HG03469 (cell line): ENCODE measurements around the gene WDR26.

Experiments
- ATAC-seq: cut with Tn5 transposase; IDR thresholded peaks from one replicate; pipeline ENCODE4 v1.9.1; 2021; ENCODE audit warnings: mild to moderate bottlenecking, moderate library complexity, moderate number of reproducible peaks; ENCODE audit not compliant: unreplicated experiment

The WDR26 gene

DNA sequence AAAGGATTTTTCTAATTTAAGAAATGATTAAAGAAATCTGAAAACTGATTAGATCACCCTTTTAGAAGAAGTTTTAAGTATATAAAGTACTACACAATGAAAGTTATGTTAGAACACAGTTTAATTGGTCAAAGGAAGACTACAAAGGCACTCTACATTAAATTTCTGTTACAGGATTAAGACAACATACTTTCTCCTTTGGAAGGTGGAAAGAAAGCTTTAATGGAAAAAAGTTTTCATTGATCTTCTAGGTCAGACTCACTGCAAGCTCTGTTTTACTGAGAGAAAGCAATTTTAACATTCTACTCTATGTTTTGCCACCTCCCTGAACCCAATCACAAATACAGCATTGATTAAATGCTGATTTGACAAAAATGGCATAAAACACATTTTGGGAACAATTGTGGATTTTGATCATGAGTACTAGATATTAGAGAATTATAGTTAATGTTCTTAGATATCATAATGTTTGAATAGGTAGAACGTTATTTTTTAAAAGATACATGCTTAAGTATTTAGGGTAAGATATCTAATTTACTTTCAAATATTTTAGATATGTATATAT, 32.0 kb downstream of the WDR26 start:
- no peak for ATAC-seq

DNA sequence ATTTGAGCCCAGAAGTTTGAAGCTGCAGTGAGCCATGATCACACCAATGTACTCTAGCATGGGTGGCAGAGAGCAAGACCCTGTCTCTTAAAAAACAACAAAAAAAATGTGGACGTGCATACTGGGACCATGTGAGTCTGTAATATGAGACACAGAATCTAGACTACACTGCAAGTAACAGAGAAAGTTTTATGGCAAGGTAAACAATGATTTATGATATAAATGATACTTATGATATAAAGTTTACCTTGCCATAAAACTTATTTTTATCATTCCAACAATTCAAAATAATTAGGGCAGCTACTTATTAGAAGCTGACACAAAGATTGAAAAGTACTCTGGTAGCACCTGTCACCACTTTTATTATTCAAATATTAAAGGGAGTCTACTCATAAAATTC, 34.7 kb downstream of the WDR26 start:
- no peak for ATAC-seq

DNA sequence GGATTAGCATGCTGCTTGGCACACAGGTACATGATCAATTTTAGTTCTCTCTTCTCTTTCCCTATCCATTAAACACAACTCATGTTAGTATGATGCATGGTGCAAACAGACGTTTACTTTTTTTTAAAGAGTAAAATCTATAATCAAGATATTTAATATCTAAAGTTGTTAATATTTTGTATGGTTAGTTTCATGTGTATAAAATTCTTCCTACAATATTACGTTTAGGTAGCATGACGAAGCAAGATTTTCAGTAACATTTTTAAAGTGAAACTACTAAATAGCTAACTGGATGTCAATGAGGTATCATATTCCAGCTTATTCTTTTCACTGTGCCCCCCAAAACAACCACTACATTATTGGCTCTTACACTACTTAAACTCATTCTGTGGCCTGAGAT, 41.3 kb downstream of the WDR26 start:
- ATAC-seq: no peak

GRCh38 chr1:224392411-224393249, 42.0 kb downstream of the WDR26 start:
- no peak for ATAC-seq

DNA sequence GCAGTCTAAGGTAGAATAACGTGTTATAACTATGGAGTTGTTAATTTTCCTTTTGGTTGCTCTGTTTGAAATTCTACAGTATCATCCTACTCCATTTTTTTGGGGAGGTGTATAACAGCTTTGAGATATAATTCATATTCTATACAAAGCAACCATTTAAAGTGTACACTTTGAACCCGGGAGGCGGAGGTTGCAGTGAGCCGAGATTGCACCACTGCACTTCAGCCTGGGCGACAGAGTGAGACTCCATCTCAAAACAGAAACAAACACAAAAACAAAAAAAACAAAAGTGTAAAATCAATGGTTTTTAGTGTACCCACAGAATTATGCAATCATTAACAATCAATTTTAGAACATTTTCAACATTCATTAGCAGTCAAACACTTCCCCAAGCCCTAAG, 44.1 kb downstream of the WDR26 start:
- ATAC-seq: no peak

DNA sequence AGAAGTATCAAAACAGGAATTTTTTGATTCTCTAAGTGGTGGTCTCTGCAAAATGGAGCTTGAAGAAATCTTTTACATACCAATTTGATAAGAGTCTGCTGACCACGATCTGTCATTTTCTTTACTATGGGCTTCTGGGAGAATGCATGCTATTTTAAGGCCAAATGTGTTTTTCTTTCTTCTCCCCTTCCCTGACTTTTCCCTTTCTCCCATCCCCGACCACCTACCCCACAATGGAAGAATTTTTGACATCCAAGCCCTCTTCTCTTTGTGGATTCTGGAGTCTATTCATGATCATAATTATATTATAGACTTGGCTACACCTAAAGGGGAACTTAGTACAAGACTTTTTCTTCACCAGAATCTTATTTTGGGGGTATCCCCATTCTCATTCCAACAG, 46.7 kb downstream of the WDR26 start:
- no peak for ATAC-seq

DNA sequence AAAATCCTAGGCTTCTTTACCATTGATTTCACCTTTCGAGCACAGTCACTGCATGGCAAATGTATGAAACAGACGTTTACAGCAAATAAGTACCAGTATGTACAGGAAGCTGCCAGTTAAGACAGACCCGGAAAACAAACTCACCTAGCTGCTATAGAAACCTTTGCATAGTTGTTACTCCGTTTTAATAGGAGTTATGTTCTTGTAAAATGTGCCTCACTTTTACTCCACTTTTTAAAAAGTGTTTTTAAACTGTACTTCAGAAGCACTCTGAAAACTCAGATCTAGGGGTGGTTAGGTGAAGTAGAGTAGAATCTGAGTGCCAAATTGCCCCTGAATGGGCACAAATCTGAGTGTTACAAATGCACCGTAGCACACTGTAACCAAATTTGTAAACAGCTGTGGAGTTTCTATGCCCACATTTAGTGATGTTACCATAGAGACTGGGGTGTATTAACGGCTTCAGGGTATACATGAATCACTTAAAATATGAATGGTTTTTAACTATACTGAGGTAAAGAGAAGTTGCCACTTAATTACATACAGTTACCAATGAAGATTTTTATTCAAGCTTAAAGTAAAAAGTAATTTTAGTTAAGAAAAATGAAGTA, 47.2 kb downstream of the WDR26 start:
- no peak for ATAC-seq

DNA sequence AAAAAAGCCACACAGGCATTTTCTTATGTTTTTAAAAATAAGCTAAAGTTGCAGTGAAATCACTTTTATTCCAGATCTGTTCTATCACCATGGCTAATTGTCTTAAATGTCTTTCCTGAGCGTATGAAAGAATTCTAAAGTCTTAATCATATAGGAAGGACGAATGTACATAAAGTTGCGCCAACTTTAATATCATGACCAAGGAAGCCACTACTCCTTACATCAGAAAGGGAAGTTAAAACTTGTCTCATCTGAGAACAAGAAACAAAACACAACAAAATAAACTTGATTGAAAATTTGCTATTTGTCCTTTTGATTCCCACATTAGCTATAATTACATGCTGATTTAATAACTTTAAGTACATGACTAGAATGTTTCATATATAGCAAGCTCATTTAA, 51.4 kb downstream of the WDR26 start:
- no peak for ATAC-seq

DNA sequence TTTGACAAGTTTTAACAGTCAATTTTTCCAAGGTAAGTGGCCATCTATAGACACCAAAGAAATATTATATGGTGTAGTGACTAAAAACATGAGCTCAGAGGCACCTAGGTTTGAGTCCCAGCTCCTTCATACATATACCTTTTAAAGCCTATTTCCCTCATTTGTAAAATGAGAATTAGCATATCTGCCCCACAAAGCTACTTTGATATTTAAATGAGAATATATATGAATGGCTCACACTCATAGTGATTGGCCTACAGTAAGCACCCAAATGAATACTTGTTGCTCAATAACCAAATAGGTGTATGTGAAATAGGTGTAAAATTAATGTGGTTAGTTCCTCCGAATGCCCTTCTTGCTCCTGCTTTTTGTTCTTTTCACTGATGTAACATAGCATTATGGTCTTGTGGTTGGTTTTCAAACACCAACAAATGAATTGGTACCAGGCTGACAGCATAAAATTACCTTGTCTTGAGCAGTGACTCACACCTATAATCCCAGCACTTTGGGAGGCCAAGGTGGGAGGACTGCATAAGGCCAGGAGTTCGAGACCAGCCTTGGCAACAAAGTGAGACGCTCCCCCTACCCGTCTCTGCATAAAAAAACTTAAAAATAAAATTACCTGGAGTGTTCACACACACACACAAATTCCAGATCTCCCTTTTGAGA, 52.6 kb downstream of the WDR26 start:
- ATAC-seq: no peak

- ATAC-seq: peak; percentile 62
Observed at GRCh38 chr1:224380003-224380402, 54.6 kb downstream of the WDR26 start.

GRCh38 chr1:224378855-224379631, 55.6 kb downstream of the WDR26 start:
- no peak for ATAC-seq

- ATAC-seq: peak; percentile 40
Observed at GRCh38 chr1:224377676-224378006, 57.0 kb downstream of the WDR26 start.

GRCh38 chr1:224375059-224375458, 59.5 kb downstream of the WDR26 start:
- no peak for ATAC-seq

DNA sequence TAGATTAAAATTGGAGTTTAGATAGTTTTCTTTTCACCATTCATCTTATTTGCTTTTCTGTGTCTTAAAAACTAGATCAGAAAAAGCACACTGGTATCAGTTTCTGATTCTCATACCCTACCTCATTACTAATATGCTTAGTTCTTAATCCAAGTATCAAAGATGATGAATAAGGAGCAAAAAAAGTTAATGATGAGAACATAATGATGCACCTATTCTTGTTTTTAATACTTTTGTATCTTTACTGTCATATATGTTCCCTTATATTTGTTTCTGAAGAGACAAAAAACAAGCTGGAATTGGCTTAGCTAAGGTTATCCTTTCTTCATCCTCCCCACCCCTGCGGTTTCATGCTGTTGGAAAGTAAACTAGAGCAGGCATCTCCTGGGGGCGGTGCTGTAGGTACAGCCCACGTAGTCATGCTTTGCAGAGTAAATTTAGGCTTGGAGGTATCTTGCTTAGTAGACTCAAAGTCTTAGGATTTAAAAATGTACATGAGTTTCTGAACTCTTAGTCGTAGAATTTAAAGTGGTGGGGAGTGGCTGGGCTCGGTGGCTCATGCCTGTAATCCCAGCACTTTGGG, 61.5 kb downstream of the WDR26 start:
- no peak for ATAC-seq

GRCh38 chr1:224368409-224368808, 66.2 kb downstream of the WDR26 start:
- peak; percentile 68 for ATAC-seq

GRCh38 chr1:224359207-224359606, 75.4 kb downstream of the WDR26 start:
- no peak for ATAC-seq

DNA sequence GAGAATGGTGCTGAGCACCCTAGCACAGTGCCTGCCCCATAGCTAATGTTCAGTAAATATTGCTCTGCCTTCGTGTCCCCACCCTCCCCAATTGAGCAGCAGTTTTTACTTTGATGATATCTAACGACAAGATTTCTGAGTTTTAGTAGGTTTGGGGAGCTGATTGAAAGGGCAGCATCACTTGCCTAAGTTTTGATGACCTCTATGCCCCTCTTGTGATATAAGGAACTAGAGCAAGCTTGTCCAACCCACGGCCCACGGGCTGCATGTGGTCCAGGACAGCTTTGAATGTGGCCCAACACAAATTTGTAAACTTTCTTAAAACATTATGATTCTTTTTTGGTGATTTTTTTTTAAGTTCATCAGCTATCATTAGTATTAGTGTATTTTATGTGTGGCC, 76.4 kb downstream of the WDR26 start:
- no peak for ATAC-seq

GRCh38 chr1:224357626-224358124, 76.9 kb downstream of the WDR26 start:
- ATAC-seq: no peak

- peak; percentile 96 for ATAC-seq
Observed at GRCh38 chr1:224356685-224357625, 77.6 kb downstream of the WDR26 start, which contains the start of gene CNIH4. CNIH4 (plus strand) TSS chr1:224356879; CDS start chr1:224356925, 46 bp downstream.
